ENCODE measurements around the gene SRPX. TPM values are rescaled to one million over a fixed set of nuclear protein-coding genes. Genes with fewer than 3 reads are reported as not detected.

Gene SRPX, protein sequence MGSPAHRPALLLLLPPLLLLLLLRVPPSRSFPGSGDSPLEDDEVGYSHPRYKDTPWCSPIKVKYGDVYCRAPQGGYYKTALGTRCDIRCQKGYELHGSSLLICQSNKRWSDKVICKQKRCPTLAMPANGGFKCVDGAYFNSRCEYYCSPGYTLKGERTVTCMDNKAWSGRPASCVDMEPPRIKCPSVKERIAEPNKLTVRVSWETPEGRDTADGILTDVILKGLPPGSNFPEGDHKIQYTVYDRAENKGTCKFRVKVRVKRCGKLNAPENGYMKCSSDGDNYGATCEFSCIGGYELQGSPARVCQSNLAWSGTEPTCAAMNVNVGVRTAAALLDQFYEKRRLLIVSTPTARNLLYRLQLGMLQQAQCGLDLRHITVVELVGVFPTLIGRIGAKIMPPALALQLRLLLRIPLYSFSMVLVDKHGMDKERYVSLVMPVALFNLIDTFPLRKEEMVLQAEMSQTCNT
- polyA plus RNA-seq = not detected

DNA sequence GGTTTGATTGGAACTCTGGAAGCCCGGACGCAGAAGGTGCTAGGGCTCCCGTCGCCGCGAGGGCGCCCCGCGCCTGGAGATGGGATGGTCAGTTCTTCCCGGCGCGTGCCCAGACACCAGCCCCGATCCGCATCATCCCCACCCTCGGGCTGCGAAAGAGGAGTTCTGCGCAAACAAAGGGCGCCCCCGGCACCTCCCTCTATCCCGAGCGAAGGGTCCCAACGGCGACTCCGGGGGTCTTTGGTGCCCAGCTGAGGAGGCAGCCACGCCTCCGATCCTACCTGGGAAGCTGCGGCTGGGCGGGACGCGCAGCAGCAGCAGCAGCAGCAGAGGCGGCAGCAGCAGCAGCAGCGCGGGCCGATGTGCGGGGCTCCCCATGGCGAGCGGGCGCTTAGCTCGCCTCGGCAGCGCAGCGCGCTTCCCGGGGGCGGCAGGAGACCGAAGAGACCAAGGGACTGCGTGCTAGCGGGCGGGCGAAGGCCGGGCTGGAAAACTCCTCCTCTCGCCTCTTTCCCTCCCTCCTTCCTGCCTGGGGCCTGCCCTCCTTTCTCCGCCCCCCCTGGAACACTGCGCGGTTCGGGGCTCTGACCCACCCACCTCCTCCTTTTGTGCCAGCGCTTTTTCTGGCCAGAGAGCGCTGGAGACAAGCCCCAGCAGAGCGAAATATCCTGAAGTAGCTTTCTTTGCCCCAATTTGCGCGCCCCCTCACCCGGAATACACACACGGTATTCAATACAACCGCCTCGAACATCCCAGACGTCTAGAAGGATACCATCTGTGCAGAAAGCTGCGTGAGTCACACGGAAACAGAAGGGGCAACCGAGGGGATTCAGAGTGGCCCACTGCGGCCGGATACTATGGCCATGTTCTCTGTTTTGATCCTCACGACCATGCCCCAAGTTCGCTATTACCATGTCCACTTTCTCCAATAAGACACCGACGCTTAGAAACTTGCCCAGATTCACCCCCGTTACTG is at the start of gene SRPX:
SRPX (minus strand) TSS at position 457 of the 976 bp plus-strand sequence; CDS start at position 378, 79 bp downstream.
- Mint-ChIP-seq H3K36me3 (no peaks in the 10 kb centered on the region), H3K27me3 (ENCODE audit: low read depth in 3 of 3) (peaks cover 2 to 24% (median 6%) of the 10 kb centered on the region in 3 donors), H3K9me3 (no peaks in the 10 kb centered on the region), H3K4me3 (peak within 1 kb of the TSS in 1 of 5 donors; percentile 27), H3K4me1 (no peaks in the 10 kb centered on the region), H3K27ac (no peak within 1 kb of the TSS)
- no peak for DNase-seq

DNA sequence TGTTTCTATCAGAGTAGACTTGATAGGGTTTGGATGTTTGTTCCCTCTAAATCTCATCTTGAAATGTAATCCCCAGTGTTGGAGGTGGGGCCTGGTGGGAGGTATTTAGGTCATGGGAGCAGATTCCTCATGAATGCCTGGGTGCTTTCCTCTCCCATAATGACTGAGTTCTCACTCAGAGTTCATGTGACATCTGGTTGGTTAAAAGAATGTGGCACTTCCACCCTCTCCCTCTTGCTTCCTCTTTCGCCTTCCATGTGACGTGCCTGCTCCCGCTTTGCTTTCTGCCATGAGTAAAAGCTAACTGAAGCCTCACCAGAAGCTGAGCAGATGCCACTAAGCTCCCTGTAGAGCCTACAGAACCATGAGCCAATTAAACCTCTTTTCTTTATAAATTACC is 47.3 kb upstream of the SRPX start:
- Mint-ChIP-seq H3K4me3 (no peak overlapping the region), H3K27ac (no peak overlapping the region), H3K9me3 (no peaks in the 10 kb centered on the region), H3K36me3 (peaks cover 0 to 4% (median 4%) of the 10 kb centered on the region in 3 donors), H3K4me1 (no peaks in the 10 kb centered on the region), H3K27me3 (ENCODE audit: low read depth in 3 of 3) (peaks cover 0 to 4% (median 1%) of the 10 kb centered on the region in 3 donors)
- DNase-seq = no peak

DNA sequence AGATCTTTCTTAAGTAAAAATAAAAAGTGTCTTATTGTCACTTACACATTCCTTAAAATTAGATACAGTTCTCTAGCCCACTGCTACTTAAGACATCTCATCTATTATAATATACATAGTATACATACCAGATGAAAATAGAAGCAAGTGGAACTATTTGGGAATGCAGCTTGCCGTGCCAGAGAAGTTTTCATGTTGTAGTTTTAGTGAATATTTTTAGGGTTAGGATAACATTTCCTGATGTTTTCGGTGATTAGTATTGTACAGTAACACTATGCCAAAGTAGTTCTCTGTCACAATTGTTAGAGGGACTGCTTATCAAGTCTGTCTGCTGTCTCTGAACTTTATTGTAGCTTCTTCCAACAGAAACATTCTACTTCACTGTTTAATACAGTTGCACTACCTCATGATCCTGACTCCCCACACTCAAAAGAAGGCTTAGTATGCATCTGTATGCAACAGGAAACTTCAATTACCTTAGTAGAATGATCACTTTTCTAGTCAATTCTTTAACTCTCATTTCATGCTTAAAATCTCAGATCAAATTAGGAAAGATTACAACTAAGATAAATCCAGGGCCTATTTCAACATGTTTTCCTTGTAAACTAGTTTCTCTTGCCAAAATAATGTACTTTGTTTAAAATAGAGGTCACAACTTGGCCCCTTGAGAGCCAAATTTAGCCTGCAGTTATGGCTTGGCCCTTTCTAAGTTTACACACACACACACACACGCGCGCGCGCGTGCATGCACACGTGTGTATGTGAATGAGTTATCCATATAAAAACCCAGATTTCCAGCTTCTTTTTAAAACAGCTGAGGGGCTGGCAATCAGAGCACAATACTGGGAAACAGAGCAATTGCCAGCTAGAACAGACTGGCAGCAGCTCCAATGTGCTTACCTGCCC is 42.3 kb upstream of the SRPX start:
- no peaks in the 10 kb centered on the region for H3K36me3 Mint-ChIP-seq
- H3K27me3 Mint-ChIP-seq (ENCODE audit: low read depth in 3 of 3) = peaks cover 0 to 8% (median 3%) of the 10 kb centered on the region in 3 donors
- H3K4me1 Mint-ChIP-seq = no peaks in the 10 kb centered on the region
- H3K9me3 Mint-ChIP-seq = no peaks in the 10 kb centered on the region
- H3K4me3 Mint-ChIP-seq = no peak overlapping the region
- no peak overlapping the region for H3K27ac Mint-ChIP-seq
- no peak for DNase-seq

DNA sequence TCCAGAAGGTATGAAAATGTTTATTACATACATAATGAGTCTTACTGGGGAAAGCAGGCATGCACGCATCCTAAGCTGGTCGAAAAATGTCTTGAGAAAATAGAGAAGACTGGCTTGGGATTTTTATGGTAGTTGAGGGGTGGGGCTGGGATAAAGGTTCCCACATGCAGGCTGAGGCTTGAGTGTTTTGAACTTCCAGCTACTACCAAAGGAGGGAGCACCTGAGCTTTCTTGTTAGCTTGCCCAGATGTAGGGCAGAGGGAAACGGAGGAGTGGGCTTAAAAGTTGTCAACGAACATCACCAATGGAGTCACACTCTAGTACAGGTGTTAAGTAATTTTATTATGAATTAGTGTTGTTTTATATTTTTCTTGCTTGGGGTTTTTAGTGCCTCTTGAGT is 39.6 kb upstream of the SRPX start:
- Mint-ChIP-seq H3K36me3 (no peaks in the 10 kb centered on the region), H3K27me3 (ENCODE audit: low read depth in 3 of 3) (peaks cover 0 to 8% (median 7%) of the 10 kb centered on the region in 3 donors), H3K27ac (no peak overlapping the region), H3K4me1 (no peaks in the 10 kb centered on the region), H3K4me3 (no peak overlapping the region), H3K9me3 (no peaks in the 10 kb centered on the region)
- DNase-seq = no peak

DNA sequence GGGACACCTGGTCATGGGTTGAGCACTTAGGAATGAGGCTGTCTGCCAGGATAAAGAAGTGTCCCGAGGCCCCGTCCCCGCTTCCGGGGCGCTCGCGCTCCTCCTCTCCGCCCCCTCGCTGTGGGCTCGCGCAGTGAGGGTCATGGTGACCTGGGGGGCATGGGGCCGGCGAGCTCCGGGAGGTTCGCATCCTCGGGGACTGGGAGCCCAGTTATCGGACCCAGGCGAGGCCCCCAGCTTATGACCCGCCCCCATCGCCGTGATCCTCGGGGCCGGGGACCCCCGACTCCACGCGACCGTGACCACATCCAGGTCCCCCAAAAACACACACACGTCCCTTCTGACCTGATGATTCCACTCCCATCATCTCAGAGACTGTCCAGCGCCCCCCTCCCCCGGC is 35.3 kb upstream of the SRPX start:
- no peak overlapping the region for H3K27ac Mint-ChIP-seq

DNA sequence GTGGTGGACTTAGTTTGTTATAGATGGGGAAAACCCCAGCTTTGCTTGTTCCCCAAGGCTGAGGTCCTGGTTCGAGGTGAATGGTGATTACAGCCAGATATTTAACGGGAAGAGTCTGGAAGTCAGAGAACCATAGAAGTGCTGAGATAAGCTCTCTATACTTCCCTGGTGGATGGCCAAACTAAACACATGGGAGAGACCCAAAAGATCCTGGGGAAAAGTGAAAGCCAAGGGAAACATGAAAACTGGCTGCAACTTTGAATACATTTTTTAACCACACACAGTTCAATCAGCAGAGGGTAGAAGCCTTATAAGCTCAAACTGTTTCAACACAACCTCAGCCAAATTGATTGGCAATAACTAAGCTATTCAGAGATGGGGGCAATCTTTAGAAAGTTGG is 29.3 kb upstream of the SRPX start:
- no peak for DNase-seq
- Mint-ChIP-seq H3K27ac (no peak overlapping the region), H3K4me3 (no peak overlapping the region), H3K27me3 (ENCODE audit: low read depth in 3 of 3) (no peaks in the 10 kb centered on the region), H3K4me1 (no peaks in the 10 kb centered on the region), H3K9me3 (no peaks in the 10 kb centered on the region), H3K36me3 (no peaks in the 10 kb centered on the region)

More for the DNA sequence above, 35.3 kb upstream of the SRPX start:
- no peak for DNase-seq
- no peaks in the 10 kb centered on the region for H3K4me1 Mint-ChIP-seq
- H3K36me3 Mint-ChIP-seq = no peaks in the 10 kb centered on the region
- H3K4me3 Mint-ChIP-seq = no peak overlapping the region
- H3K9me3 Mint-ChIP-seq = no peaks in the 10 kb centered on the region
- H3K27me3 Mint-ChIP-seq (ENCODE audit: low read depth in 3 of 3) = peaks cover 0 to 8% (median 7%) of the 10 kb centered on the region in 3 donors

DNA sequence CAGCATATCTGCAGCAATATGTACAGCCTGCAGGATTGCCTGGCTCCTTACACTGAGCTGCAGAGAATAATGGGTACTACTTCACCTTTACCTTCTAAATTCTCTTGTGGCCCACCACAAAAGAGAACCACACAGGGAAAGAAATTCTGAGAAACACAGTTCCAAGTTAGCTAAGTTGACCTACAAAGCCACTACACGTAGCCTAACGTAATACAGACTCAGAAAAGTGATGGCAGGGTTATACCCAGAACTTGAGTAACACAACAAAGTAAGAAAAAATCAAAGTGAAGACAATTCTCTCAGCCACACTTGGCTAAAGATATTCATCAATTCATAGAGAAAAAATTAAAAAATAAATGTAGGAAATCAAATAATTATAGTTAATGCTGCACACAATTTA is 26.4 kb upstream of the SRPX start:
- no peak for DNase-seq
- H3K4me3 Mint-ChIP-seq = no peak overlapping the region

DNA sequence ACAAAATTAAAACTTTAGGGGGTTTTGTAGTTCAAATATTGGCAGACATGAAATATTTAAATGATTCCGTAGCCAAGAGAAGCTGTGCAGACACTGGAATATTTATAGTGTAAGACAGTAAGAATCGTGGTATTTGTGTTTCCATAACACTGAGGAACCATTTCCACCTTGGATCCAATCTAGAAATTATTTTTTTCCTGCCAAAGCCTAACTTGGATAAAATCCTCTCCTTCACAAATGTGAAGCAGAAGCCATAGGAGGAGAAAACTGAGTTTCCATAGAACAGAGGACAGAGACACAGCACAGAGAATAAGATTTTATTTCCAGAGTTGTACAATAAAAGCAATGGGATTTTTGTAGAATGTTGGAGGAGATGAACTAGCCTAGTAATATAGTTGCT is 19.9 kb upstream of the SRPX start:
- H3K27ac Mint-ChIP-seq = no peak overlapping the region
- peaks cover 2 to 5% (median 2%) of the 10 kb centered on the region in 3 donors for H3K27me3 Mint-ChIP-seq (ENCODE audit: low read depth in 3 of 3)
- no peaks in the 10 kb centered on the region for H3K4me1 Mint-ChIP-seq
- DNase-seq = no peak
- H3K36me3 Mint-ChIP-seq = no peaks in the 10 kb centered on the region
- H3K4me3 Mint-ChIP-seq = no peak overlapping the region
- peaks cover 0 to 6% (median 0%) of the 10 kb centered on the region in 6 donors for H3K9me3 Mint-ChIP-seq

More for the DNA sequence above, 26.4 kb upstream of the SRPX start:
- no peaks in the 10 kb centered on the region for H3K9me3 Mint-ChIP-seq
- peaks cover 0 to 4% (median 0%) of the 10 kb centered on the region in 3 donors for H3K27me3 Mint-ChIP-seq (ENCODE audit: low read depth in 3 of 3)
- no peak overlapping the region for H3K27ac Mint-ChIP-seq
- no peaks in the 10 kb centered on the region for H3K36me3 Mint-ChIP-seq
- no peaks in the 10 kb centered on the region for H3K4me1 Mint-ChIP-seq

DNA sequence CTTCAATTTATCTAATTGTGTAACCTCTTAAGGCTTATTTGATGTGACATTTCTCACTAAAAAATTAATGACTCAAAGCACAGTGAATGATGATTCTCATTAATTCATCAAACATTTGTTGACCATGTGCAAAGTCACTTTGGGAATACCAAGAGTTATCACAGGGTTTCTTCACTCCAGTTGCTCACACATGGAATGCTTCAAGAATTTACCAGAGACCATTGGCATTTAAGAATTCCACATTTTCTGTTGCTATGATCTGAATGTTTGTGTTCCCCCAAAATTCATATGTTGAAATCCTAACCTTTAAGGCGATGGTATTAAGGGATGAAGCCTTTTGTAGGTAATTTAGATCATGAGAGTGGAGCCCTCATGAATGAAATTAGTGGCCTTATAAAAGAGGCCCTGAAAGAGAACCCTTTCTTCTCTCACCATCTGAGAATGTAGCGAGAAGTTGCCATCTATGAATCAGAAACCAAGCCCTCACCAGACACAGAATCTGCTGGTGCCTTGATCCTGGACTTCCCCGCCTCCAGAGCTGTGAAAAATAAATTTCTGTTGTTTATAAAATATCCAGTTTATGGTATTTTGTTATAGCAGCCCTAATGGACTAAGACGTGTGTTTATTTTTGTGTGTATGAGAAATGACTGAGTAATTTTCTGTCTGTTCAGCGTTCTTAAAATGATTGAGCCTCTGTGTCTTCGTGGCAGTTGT is 16.4 kb upstream of the SRPX start:
- DNase-seq = no peak
- peaks cover 2 to 5% (median 3%) of the 10 kb centered on the region in 3 donors for H3K27me3 Mint-ChIP-seq (ENCODE audit: low read depth in 3 of 3)
- H3K27ac Mint-ChIP-seq = no peak overlapping the region
- H3K9me3 Mint-ChIP-seq = peaks cover 0 to 6% (median 0%) of the 10 kb centered on the region in 6 donors
- no peak overlapping the region for H3K4me3 Mint-ChIP-seq
- no peaks in the 10 kb centered on the region for H3K4me1 Mint-ChIP-seq
- no peaks in the 10 kb centered on the region for H3K36me3 Mint-ChIP-seq

DNA sequence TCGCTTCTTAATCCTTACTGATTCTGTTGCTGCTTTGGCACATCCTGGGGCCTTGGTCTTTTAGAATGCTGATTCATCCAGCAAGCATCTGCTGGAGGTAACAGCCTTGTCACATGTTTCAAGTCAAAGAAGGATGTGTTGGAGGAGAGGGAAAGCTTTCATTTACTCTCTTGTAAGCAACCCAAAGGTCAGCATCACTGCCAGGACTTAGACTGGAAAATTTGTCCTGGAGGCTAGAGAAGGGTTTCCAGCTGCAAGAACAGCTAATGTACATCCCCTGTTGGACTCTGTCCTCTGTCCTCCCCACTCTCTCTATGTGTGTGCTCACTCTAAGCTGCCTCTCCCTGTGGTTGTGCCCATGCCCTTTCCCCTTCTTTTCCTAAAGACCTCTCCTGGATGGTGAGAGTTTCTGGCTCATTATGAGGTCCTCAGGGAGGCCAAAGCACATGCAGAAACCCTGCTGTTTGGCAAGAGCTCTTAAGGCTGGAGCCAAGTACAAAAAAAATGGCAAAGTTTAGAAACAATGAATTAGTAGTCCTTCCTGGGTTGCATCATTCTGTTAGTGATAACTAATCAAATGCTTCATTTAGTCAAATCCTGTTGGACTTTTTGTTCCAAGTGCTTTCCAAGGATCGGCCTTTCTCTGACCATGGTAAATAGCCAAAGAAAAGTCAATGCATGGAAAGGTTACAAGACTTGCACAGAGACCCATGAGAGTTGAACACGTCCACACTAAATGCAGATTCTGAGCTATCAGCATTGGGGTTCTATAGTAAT is 13.4 kb upstream of the SRPX start:
- Mint-ChIP-seq H3K27ac (no peak overlapping the region), H3K27me3 (ENCODE audit: low read depth in 3 of 3) (peaks cover 2 to 5% (median 3%) of the 10 kb centered on the region in 3 donors), H3K9me3 (peaks cover 0 to 4% (median 0%) of the 10 kb centered on the region in 6 donors), H3K4me3 (no peak overlapping the region), H3K4me1 (no peaks in the 10 kb centered on the region), H3K36me3 (no peaks in the 10 kb centered on the region)
- no peak for DNase-seq

DNA sequence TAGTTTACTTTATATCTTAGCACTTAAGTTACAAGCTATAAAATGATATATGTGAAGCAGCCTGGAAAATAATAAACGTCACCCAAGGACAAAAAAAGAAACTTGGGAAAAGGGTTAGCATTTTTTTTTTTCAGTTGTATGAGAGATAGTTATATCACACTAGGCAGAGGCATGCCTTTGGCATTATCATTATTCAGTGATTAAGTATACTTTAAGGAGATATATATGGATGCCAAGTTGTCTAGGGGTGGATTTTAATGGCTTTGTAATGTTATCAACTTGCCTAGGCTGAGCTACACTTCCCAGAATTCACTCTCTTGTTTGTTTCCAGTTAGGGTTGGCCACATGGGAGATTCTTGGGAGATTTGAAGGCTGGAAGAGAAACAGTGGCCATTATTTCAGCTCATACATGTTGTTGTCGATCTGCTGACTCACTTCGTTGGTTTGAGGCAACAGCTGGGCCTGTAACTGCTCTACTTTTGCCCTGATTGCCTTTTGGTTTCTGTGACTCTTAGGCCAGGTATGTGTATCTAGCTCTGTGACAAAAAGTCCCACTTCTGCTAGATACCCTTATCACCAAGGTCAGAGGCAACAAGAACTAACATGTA is 11.5 kb upstream of the SRPX start:
- Mint-ChIP-seq H3K9me3 (peaks cover 0 to 3% (median 0%) of the 10 kb centered on the region in 6 donors), H3K4me1 (no peaks in the 10 kb centered on the region), H3K36me3 (no peaks in the 10 kb centered on the region), H3K4me3 (no peak overlapping the region), H3K27me3 (ENCODE audit: low read depth in 3 of 3) (peaks cover 0 to 7% (median 1%) of the 10 kb centered on the region in 3 donors), H3K27ac (no peak overlapping the region)
- DNase-seq = no peak

DNA sequence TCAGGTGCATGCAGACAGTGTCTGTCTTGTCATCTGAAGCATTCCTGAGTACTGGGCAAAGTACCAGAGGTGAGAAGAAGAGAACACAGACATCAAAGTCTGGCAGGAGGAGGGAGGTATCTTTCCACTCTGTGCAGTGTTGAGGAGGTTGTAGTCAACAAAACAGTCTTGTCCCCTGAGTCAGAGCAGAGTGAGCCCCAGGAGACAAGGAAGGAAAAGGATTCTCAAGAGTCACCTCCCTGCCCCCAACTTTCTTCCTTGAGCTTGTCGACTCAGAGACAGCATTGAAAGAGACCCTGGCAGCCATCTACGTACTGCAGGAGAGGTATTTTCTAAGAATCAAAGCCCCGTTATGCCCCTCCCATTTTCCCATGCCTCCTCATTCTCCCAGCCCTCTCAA is 4.4 kb upstream of the SRPX start:
- Mint-ChIP-seq H3K4me3 (no peak overlapping the region), H3K27ac (no peak overlapping the region), H3K36me3 (no peaks in the 10 kb centered on the region), H3K4me1 (no peaks in the 10 kb centered on the region), H3K27me3 (ENCODE audit: low read depth in 3 of 3) (peaks cover 4 to 14% (median 4%) of the 10 kb centered on the region in 3 donors), H3K9me3 (no peaks in the 10 kb centered on the region)
- DNase-seq = no peak

Measured in immature natural killer cell (primary cell).